B cell (primary cell): ENCODE data around the gene AIFM1. TPM values are rescaled to one million over a fixed set of nuclear protein-coding genes. Genes with fewer than 3 reads are reported as not detected.

Source experiments
- ATAC-seq: fragments of 200-7000 bp; cut with Tn5 transposase; one replicate; pipeline ENCODE4 v1.10.0; 2021; ENCODE audit warnings: low read depth, mild to moderate bottlenecking, moderate number of reproducible peaks, moderate library complexity
- CTCF ChIA-PET: fragments of 350-600 bp; sonication (Branson Sonifier 250); formaldehyde crosslinking; loops from one replicate; lab custom pipeline; 2021; ENCODE audit warnings: antibody characterized with exemption, inconsistent platforms; lab: Charles Lee
- POLR2A ChIA-PET: fragments of 350-600 bp; sonication (Branson Sonifier 250); formaldehyde crosslinking; loops from one replicate; lab custom pipeline; 2021; ENCODE audit warnings: antibody characterized with exemption; lab: Charles Lee
- DNase-seq: peaks from one replicate; pipeline ENCODE4 v3.0.0; 2013
- H2AFZ ChIP-seq: 2 replicates; pipeline ENCODE4 v1.6.1; 2012; ENCODE audit warnings: mild to moderate bottlenecking, low read depth, low read length; ENCODE audit not compliant: insufficient read depth, poor library complexity, severe bottlenecking
- H3K27ac ChIP-seq, 2 donors: 1 replicate in 1 of 2; 2 replicates in 1 of 2; pipeline ENCODE4 v1.5.1; 2012 to 2013; ENCODE audit warnings: low read length in 2 of 2, mild to moderate bottlenecking in 2 of 2, moderate library complexity in 1 of 2
- H3K27me3 ChIP-seq, 4 experiments: fragments of 200-600 bp in 1 of 4; sonication (generic) in 1 of 4; replicated peaks in 1 of 4; 1 replicate in 2 of 4; 2 replicates in 2 of 4; pipeline versions ENCODE4 v1.6.1 to v1.7.0; 2013 to 2016; ENCODE audit warnings: low read length in 3 of 4, mild to moderate bottlenecking in 2 of 4, mixed read lengths in 1 of 4, moderate library complexity in 1 of 4; ENCODE audit not compliant: insufficient read depth in 4 of 4, control insufficient read depth in 3 of 4; ENCODE audit errors: control extremely low read depth in 1 of 4
- H3K36me3 ChIP-seq, 2 experiments: replicated peaks in 1 of 2; 1 replicate in 1 of 2; 2 replicates in 1 of 2; pipeline versions ENCODE4 v1.6.1 to v1.7.1; 2013; ENCODE audit warnings: low read length in 1 of 2; ENCODE audit not compliant: insufficient read depth in 2 of 2, control insufficient read depth in 1 of 2; ENCODE audit errors: control extremely low read depth in 1 of 2, extremely low read depth in 1 of 2
- H3K4me1 ChIP-seq, 2 donors: fragments of 200-600 bp in 1 of 2; sonication (generic) in 1 of 2; 1 replicate in 1 of 2; 2 replicates in 1 of 2; pipeline versions ENCODE4 v1.5.1 to v1.6.1; 2013 to 2017; ENCODE audit warnings: low read length in 2 of 2; ENCODE audit not compliant: control insufficient read depth in 2 of 2, insufficient read depth in 2 of 2
- H3K4me2 ChIP-seq: replicated peaks from 2 replicates; pipeline ENCODE3; 2012; ENCODE audit warnings: mild to moderate bottlenecking, low read depth, low read length; ENCODE audit not compliant: poor library complexity, severe bottlenecking
- H3K4me3 ChIP-seq, 5 experiments: fragments of 200-600 bp in 1 of 5; sonication (generic) in 1 of 5; 1 replicate in 3 of 5; 2 replicates in 2 of 5; pipeline versions ENCODE4 v1.5.1 to v1.7.0; 2011 to 2016; ENCODE audit warnings: low read length in 4 of 5, mild to moderate bottlenecking in 4 of 5, low read depth in 2 of 5, control low read depth in 1 of 5, moderate library complexity in 1 of 5; ENCODE audit not compliant: insufficient read depth in 1 of 5; ENCODE audit errors: control extremely low read depth in 1 of 5, extremely low read depth in 1 of 5
- H3K79me2 ChIP-seq: fragments of 200-600 bp; sonication (generic); one replicate; pipeline ENCODE4 v1.6.0; 2016; ENCODE audit warnings: low read length; ENCODE audit not compliant: control insufficient read depth, insufficient read depth
- H3K9ac ChIP-seq: fragments of 200-600 bp; sonication (generic); 2 replicates; pipeline ENCODE4 v1.6.1; 2017; ENCODE audit warnings: mild to moderate bottlenecking, low read length, moderate library complexity
- H3K9me3 ChIP-seq, 3 donors: one replicate each; pipeline versions ENCODE4 v1.6.1 to v1.7.1; 2013; ENCODE audit warnings: low read length in 2 of 3; ENCODE audit not compliant: control insufficient read depth in 2 of 3, insufficient read depth in 1 of 3; ENCODE audit errors: control extremely low read depth in 1 of 3
- H4K20me1 ChIP-seq: 2 replicates; pipeline ENCODE4 v1.6.0; 2012; ENCODE audit warnings: mild to moderate bottlenecking, low read length; ENCODE audit not compliant: insufficient read depth, control insufficient read depth, poor library complexity, severe bottlenecking
- H3K27ac Mint-ChIP-seq: one replicate; pipeline ENCODE4 v1.8.0; 2021; ENCODE audit warnings: mixed read lengths
- H3K27me3 Mint-ChIP-seq: one replicate; pipeline ENCODE4 v1.8.0; 2021; ENCODE audit warnings: mixed read lengths
- H3K4me1 Mint-ChIP-seq: one replicate; pipeline ENCODE4 v1.8.0; 2021; ENCODE audit warnings: mixed read lengths
- H3K4me3 Mint-ChIP-seq: one replicate; pipeline ENCODE4 v1.8.0; 2021; ENCODE audit warnings: mixed read lengths
- H3K9me3 Mint-ChIP-seq: one replicate; pipeline ENCODE4 v1.8.0; 2022; ENCODE audit warnings: mixed read lengths; ENCODE audit not compliant: insufficient read depth
- CTCF ChIP-seq: fragments of 200-600 bp; IDR thresholded peaks from one replicate; pipeline ENCODE4 v1.8.0; 2022; ENCODE audit warnings: antibody characterized with exemption, mild to moderate bottlenecking
- EZH2 ChIP-seq: IDR thresholded peaks from 2 replicates; pipeline ENCODE4 v1.6.1; 2012; ENCODE audit warnings: borderline replicate concordance, low read depth, mild to moderate bottlenecking, moderate library complexity, low read length; ENCODE audit not compliant: insufficient read depth, poor library complexity, severe bottlenecking
- WGBS: methylation state at CpG from one replicate; pipeline ENCODE4 v1.1.5; 2013; ENCODE audit warnings: missing lambda C conversion rate; ENCODE audit not compliant: insufficient coverage; 5-methylcytosine and 5-hydroxymethylcytosine counted together
- intact Hi-C: fragments of 100-400 bp; cut with micrococcal nuclease; formaldehyde crosslinking; loops from one replicate; pipeline ENCODE4 v1.10.0; 2022
- polyA plus RNA-seq: library from polyadenylated mRNA; depleted of rRNA; stranded (reverse); fragments of >200 nt; gene quantifications from 2 replicates; pipeline ENCODE4 v1.2.3, GENCODE V29; 2012
- total RNA-seq, 2 donors: library from RNA; stranded (reverse); fragments of 120-200 nt in 1 of 2; gene quantifications; 1 replicate in 1 of 2; 2 replicates in 1 of 2; pipeline versions ENCODE4 v1.2.3 to v1.2.4, GENCODE V29; 2013 to 2022

The AIFM1 gene
- total and polyA plus RNA-seq, 2 donors (not counting 1 experiment from before 2014, with no cell fraction given) = 11.4 to 15.9 TPM

DNA sequence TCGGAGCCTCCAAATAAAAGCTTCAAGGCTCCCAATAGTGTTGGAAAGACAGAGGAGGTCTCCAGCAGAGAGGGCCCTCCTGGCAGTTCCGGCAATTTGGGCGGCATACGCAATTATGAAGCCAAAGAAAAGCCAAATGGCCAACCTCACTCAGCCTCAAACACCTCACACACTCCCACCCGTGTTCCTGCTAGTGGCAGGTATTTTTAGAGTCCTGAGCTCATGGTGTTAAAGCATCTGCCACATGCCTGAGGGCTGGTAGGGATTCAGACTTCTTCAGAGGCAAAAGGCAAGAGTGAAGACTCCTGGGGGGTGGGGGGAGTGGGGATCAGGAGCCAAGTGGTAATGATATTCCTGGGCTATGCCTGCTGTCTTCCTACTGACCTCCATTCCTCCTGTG is 13.5 kb upstream of the AIFM1 start:
- H3K27me3 Mint-ChIP-seq = no peaks in the 10 kb centered on the region
- no peak overlapping the region for H3K27ac Mint-ChIP-seq
- no peak for DNase-seq
- Histone ChIP-seq H3K27me3 (no peaks in the 10 kb centered on the region), H3K9ac (no peak overlapping the region), H3K4me3 (no peak overlapping the region), H3K4me2 (no peak overlapping the region), H3K27ac (no peak overlapping the region), H3K36me3 (no peaks in the 10 kb centered on the region), H3K9me3 (peaks cover 0 to 6% (median 0%) of the 10 kb centered on the region in 3 donors), H4K20me1 (no peaks in the 10 kb centered on the region), H3K79me2 (peaks cover 18% of the 10 kb centered on the region), H2AFZ (no peak overlapping the region), H3K4me1 (peaks cover 26 to 47% of the 10 kb centered on the region in 2 donors)
- no CpG with 5 or more reads among the region's 5 CpGs for WGBS
- CTCF ChIA-PET = no interaction called here
- intact Hi-C loops = no loop called here
- TF ChIP-seq EZH2 (no peak), CTCF (no peak)
- no peaks in the 10 kb centered on the region for H3K9me3 Mint-ChIP-seq
- peaks cover 46% of the 10 kb centered on the region for H3K4me1 Mint-ChIP-seq
- ATAC-seq = no peak
- POLR2A ChIA-PET = no interaction called here
- H3K4me3 Mint-ChIP-seq = no peak overlapping the region

GRCh38 chrX:130176942-130177341 is 11.3 kb upstream of the AIFM1 start:
- Histone ChIP-seq H3K27ac (no peak overlapping the region), H3K36me3 (no peaks in the 10 kb centered on the region), H4K20me1 (no peaks in the 10 kb centered on the region), H3K9ac (no peak overlapping the region), H2AFZ (no peak overlapping the region), H3K27me3 (no peaks in the 10 kb centered on the region), H3K4me1 (peaks cover 37 to 58% of the 10 kb centered on the region in 2 donors), H3K4me2 (no peak overlapping the region), H3K79me2 (peaks cover 21% of the 10 kb centered on the region), H3K4me3 (no peak overlapping the region), H3K9me3 (no peaks in the 10 kb centered on the region)
- 80% methylated on average over 1 of the region's 4 CpGs for WGBS
- DNase-seq (no peak), ATAC-seq (no peak)
- intact Hi-C loops = no loop called here
- no peaks in the 10 kb centered on the region for H3K9me3 Mint-ChIP-seq
- ChIA-PET CTCF (interaction anchor here (1.2 to 2.3 kb wide), 6 partner anchors 10 to 96 kb away, joined by 3 to 23 read pairs (median 7); partner anchors contain the start of gene AIFM1), POLR2A (interaction anchor here (0.5 kb wide), 1 partner anchor 13 kb away, joined by 5 read pairs; no protein-coding TSS in a partner anchor)
- H3K27ac Mint-ChIP-seq = peak overlapping the region; percentile 89
- H3K27me3 Mint-ChIP-seq = no peaks in the 10 kb centered on the region
- no peak for TF ChIP-seq CTCF
- TF ChIP-seq EZH2 = no peak
- no peak overlapping the region for H3K4me3 Mint-ChIP-seq
- H3K4me1 Mint-ChIP-seq = peaks cover 59% of the 10 kb centered on the region
